Mucosa of descending colon (tissue), 3 donors: ENCODE measurements around the gene ZNF326. TPM values are rescaled to one million over a fixed set of nuclear protein-coding genes. Genes with fewer than 3 reads are reported as not detected.
A peak's percentile ranks its signal among the peaks of the same experiment; 100 is the strongest.

Experiments
- ATAC-seq: fragments of 200-7000 bp; cut with Tn5 transposase; one replicate; pipeline ENCODE4 v1.9.1; 2020; ENCODE audit warnings: mild to moderate bottlenecking, moderate library complexity
- DNase-seq, 3 donors: peaks; one replicate each; pipeline ENCODE4 v3.0.0-alpha.2; 2020
- H3K36me3 ChIP-seq: fragments of 200-600 bp; one replicate; pipeline ENCODE4 v1.8.0; 2021; ENCODE audit warnings: low read depth, mild to moderate bottlenecking
- H3K4me1 ChIP-seq: fragments of 200-600 bp; one replicate; pipeline ENCODE4 v1.8.0; 2021; ENCODE audit warnings: low read depth, mild to moderate bottlenecking
- H3K4me3 ChIP-seq: fragments of 200-600 bp; one replicate; pipeline ENCODE4 v1.8.0; 2021; ENCODE audit warnings: mild to moderate bottlenecking
- H3K9me3 ChIP-seq: fragments of 200-600 bp; one replicate; pipeline ENCODE4 v1.8.0; 2021; ENCODE audit warnings: mild to moderate bottlenecking
- intact Hi-C, 2 donors: fragments of 100-400 bp; cut with DNase I in 1 of 2; cut with micrococcal nuclease in 1 of 2; formaldehyde crosslinking; loops; one replicate each; pipeline versions ENCODE4 v1.11.0 to v1.11.1; 2022; cut with DNase I, micrococcal nuclease
- total RNA-seq, 3 donors: library from RNA; stranded (reverse); fragmentation: NEBNext Ultra II Directional in 2 of 3; extraction: Animal tissue kit (Norgen Biotek cat#: 25700) in 2 of 3; gene quantifications; one replicate each; pipeline versions ENCODE4 v1.2.1 to v1.2.4, GENCODE V29; 2021 to 2023
- TF ChIP-seq, protein P1 (sequence below): fragments of 200-600 bp; IDR thresholded peaks from one replicate; pipeline ENCODE4 v1.8.0; 2022; ENCODE audit warnings: antibody characterized with exemption, mild to moderate bottlenecking
- donor health status: DM: no; HTN: no; CAD: no; lungs with moderate emphysema.
- donor health status: DM: no; HTN: no; CAD: no.
- donor health status: DM: no; HTN: yes; CAD: no.

The ZNF326 gene
- total RNA-seq, 3 donors from 2014 or later = 25.8 to 41.5 (median 40.1) TPM

DNA sequence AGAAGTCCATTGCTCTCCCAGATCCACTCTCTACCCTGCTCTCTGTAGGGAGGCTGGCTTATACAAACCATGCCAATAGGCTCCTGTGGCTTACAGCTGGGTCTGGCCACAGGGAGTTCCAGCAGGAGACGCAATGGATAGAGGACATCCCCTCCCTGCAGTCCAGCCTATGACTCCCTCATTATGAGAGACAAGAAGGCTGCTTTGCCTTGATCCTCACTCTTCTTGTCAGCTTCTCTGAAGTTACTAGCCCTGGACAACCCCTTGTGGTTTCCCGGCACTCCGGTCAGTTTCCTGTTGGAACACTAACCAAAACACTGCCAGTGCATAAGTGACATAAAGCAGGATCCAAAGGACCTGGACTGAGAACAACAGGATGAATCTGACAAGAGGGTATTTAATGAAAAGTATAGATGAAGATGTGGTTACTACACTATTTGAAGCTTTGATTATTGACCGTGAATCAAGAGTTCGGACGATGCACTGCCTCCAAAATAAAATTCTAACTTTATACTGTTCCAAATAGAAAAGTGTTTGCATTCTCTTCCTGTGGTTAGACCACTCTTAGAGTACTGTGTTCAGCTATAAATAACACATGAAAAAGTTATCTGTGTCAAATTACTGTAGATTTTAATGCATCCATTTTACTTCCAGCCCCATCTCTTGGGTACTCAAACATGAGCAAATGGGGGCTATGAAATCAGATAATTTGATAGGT, 32.7 kb upstream of the ZNF326 start:
- DNase-seq (no peak), ATAC-seq (no peak)
- intact Hi-C loops = no loop called here
- no peak overlapping the region for H3K4me3 ChIP-seq
- H3K9me3 ChIP-seq = no peaks in the 10 kb centered on the region
- no peaks in the 10 kb centered on the region for H3K4me1 ChIP-seq
- no peaks in the 10 kb centered on the region for H3K36me3 ChIP-seq
- TF ChIP-seq, protein P1, sequence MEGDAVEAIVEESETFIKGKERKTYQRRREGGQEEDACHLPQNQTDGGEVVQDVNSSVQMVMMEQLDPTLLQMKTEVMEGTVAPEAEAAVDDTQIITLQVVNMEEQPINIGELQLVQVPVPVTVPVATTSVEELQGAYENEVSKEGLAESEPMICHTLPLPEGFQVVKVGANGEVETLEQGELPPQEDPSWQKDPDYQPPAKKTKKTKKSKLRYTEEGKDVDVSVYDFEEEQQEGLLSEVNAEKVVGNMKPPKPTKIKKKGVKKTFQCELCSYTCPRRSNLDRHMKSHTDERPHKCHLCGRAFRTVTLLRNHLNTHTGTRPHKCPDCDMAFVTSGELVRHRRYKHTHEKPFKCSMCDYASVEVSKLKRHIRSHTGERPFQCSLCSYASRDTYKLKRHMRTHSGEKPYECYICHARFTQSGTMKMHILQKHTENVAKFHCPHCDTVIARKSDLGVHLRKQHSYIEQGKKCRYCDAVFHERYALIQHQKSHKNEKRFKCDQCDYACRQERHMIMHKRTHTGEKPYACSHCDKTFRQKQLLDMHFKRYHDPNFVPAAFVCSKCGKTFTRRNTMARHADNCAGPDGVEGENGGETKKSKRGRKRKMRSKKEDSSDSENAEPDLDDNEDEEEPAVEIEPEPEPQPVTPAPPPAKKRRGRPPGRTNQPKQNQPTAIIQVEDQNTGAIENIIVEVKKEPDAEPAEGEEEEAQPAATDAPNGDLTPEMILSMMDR = no peak

DNA sequence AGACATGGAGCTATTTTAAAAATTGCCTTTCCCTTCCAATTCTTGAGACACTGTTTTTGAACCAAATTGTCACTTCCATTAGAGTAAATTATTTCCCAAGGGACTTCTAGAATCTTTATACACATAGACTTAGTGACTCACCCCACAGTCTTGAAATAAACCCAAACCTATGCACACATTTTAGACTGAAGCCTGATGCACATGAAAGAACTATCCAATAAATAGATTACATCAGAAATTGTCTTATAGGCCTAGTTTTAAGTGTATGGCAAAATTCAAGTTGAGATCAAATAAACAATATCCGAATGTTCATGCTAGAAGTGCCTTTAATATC, 32.2 kb upstream of the ZNF326 start:
- Histone ChIP-seq H3K36me3 (no peaks in the 10 kb centered on the region), H3K9me3 (no peaks in the 10 kb centered on the region), H3K4me3 (no peak overlapping the region), H3K4me1 (no peaks in the 10 kb centered on the region)
- DNase-seq (no peak), ATAC-seq (no peak)
- intact Hi-C loops = no loop called here
- TF ChIP-seq, protein P1 = no peak

DNA sequence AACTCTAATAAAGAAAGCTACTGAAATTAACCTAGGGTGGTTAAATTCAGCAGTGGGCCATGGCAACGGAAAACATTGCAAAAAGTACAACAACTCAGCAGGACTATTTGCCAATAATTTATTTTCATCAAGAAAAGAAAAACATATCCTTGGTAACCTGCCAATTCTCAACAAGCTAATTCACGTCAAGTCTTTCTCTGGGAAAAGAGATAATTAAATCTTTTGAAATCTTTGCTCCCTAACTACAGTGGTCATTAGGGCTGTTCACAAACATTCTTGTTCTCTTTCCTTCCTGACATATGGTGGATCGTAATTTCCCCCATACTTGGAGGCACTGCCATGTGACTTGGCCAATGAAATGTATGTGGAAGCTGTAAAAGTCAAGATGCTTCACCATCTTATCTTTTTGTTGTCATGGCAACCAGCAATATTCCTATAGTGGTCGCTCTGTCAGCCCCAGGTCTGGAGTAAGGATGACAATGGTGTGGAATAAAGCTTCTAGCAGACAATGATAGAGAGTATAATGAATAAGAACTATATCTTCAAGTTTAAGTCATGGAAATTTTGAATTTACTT, 29.6 kb upstream of the ZNF326 start:
- Histone ChIP-seq H3K36me3 (no peaks in the 10 kb centered on the region), H3K4me3 (no peak overlapping the region), H3K4me1 (no peaks in the 10 kb centered on the region), H3K9me3 (no peaks in the 10 kb centered on the region)
- intact Hi-C loops = no loop called here
- no peak for ATAC-seq
- DNase-seq = no peak
- TF ChIP-seq, protein P1 = no peak

DNA sequence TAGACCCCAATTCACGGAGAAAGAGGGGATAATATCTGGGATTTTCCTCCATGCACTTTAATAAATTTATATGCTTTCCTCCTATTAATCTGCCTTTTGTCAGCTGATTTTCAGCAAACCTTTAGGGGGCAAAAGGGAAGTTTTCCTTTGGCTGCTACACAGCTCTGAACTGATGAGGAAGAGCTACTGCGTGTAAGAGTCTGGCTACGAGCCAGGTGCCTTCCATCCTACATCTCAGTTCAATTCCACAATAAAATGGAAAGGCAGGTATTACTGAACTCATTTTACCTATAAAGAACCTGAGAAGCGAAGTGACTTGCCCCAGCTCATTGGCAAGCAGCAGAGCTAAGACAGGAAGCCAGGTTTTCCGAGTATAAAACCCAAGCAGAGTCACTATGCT, 28.3 kb upstream of the ZNF326 start:
- TF ChIP-seq, protein P1 = no peak
- DNase-seq (no peak), ATAC-seq (no peak)
- no peaks in the 10 kb centered on the region for H3K9me3 ChIP-seq
- H3K4me3 ChIP-seq = no peak overlapping the region
- H3K4me1 ChIP-seq = peaks cover 2% of the 10 kb centered on the region
- no peaks in the 10 kb centered on the region for H3K36me3 ChIP-seq
- intact Hi-C loops = no loop called here

DNA sequence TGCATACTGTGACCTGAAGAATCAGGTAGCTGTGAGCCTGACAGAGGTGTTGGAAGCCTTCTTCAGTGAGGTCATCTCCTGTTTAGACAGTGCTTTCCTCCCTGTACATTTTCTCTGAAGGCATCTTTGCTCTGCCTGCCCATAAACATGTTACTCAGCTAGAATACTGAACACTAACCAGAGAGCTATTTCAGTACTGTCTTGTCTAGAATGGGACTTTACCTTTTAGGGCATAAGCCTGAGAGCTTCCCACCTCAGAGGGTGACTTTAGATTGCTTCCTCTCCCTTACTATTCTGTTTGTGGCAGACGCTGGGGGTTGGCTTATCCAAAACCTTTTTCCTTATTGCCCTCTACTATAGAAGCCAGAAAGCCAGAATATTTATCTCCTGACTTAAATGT, 23.3 kb upstream of the ZNF326 start:
- TF ChIP-seq, protein P1 = no peak
- ATAC-seq (peak; percentile 51), DNase-seq (no peak)
- intact Hi-C loops = no loop called here
- no peak overlapping the region for H3K4me3 ChIP-seq
- H3K4me1 ChIP-seq = peaks cover 2% of the 10 kb centered on the region
- no peaks in the 10 kb centered on the region for H3K36me3 ChIP-seq
- no peaks in the 10 kb centered on the region for H3K9me3 ChIP-seq
